Activated T-helper 17 cell treated with anti-CD3 and anti-CD28 coated beads, Interleukin-2, amount 50 U/mL, for 72 hours (primary cell): ENCODE data around the gene FBXO9. TPM values are rescaled to one million over a fixed set of nuclear protein-coding genes. Genes with fewer than 3 reads are reported as not detected.

ENCODE experiments used
- total RNA-seq, 2 donors: library from RNA; stranded (reverse); gene quantifications; one replicate each; pipeline ENCODE4 v1.2.3, GENCODE V29; 2022

The FBXO9 gene
- total RNA-seq, 2 donors from 2014 or later: 53.2 to 58.2 TPM

Other genes starting within 250 kb of the FBXO9 start
- gene GSTA5, start 224.6 kb upstream of the FBXO9 start, total RNA-seq: not detected
- gene GSTA3, start 155.7 kb upstream of the FBXO9 start, total RNA-seq: not detected
- 1 to 10 TPM in 1 of 2 donors, under 1 TPM in 1; 0.56 to 5.2 TPM for gene GSTA4, start 70.1 kb upstream of the FBXO9 start, total RNA-seq
- gene CILK1, start 3.6 kb upstream of the FBXO9 start, total RNA-seq: 1 to 10 TPM; 3.8 to 6.2 TPM
- gene GCM1, start 83.4 kb downstream of the FBXO9 start, total RNA-seq: under 1 TPM; 0.11 to 0.13 TPM